ENCODE data around the gene ATRNL1. TPM values are rescaled to one million over a fixed set of nuclear protein-coding genes. Genes with fewer than 3 reads are reported as not detected.
A peak's percentile ranks its signal among the peaks of the same experiment; 100 is the strongest.
"Not testable (repeated sequence)": the region's sequence is repeated elsewhere in the genome, so short reads cannot be mapped to it uniquely, and the experiment has no call there.

Gene ATRNL1
- total and polyA plus RNA-seq, 4 donors = 11.7 to 180 (median 38.5) TPM

- WGBS (ENCODE audit: insufficient coverage) = no CpG with 5 or more reads among the region's 1 CpG
- DNase-seq (ENCODE audit: low read depth in 4 of 6, low spot score in 6 of 6) = peak in 1 of 6 donors; percentile 16
- no peaks in the 10 kb centered on the region for H3K4me1 ChIP-seq (ENCODE audit: control insufficient read depth, insufficient read depth, low read length)
- peaks cover 3% of the 10 kb centered on the region for H3K9me3 ChIP-seq (ENCODE audit: control insufficient read depth, insufficient read depth, low read length)
- no peaks in the 10 kb centered on the region for H3K27me3 ChIP-seq (ENCODE audit: control insufficient read depth, insufficient read depth, low read length)
- H3K4me3 ChIP-seq (ENCODE audit: low read depth, low read length) = no peak overlapping the region
- H3K36me3 ChIP-seq (ENCODE audit: control insufficient read depth, insufficient read depth, low read length) = no peaks in the 10 kb centered on the region
- no peak overlapping the region for H3K27ac ChIP-seq (ENCODE audit: low read depth, low read length)
Measured at GRCh38 chr10:115335366-115335765, 242.2 kb downstream of the ATRNL1 start.

- DNase-seq (ENCODE audit: low read depth in 4 of 6, low spot score in 6 of 6) = peak; percentile 2 to 92 (median 38)
- 13% methylated on average over 1 of the region's 2 CpGs for WGBS (ENCODE audit: insufficient coverage)
- Histone ChIP-seq H3K27ac (ENCODE audit: low read depth, low read length) (no peak overlapping the region), H3K27me3 (ENCODE audit: control insufficient read depth, insufficient read depth, low read length) (no peaks in the 10 kb centered on the region), H3K4me3 (ENCODE audit: low read depth, low read length) (no peak overlapping the region), H3K4me1 (ENCODE audit: control insufficient read depth, insufficient read depth, low read length) (no peaks in the 10 kb centered on the region), H3K36me3 (ENCODE audit: control insufficient read depth, insufficient read depth, low read length) (no peaks in the 10 kb centered on the region), H3K9me3 (ENCODE audit: control insufficient read depth, insufficient read depth, low read length) (peaks cover 2% of the 10 kb centered on the region)
Measured at GRCh38 chr10:115355162-115355760, 262.1 kb downstream of the ATRNL1 start.

- H3K27me3 ChIP-seq (ENCODE audit: control insufficient read depth, insufficient read depth, low read length); DNase-seq (ENCODE audit: low read depth in 4 of 6, low spot score in 6 of 6); H3K4me1 ChIP-seq (ENCODE audit: control insufficient read depth, insufficient read depth, low read length); H3K4me3 ChIP-seq (ENCODE audit: low read depth, low read length); H3K27ac ChIP-seq (ENCODE audit: low read depth, low read length); H3K36me3 ChIP-seq (ENCODE audit: control insufficient read depth, insufficient read depth, low read length); H3K9me3 ChIP-seq (ENCODE audit: control insufficient read depth, insufficient read depth, low read length): not testable (repeated sequence)
- WGBS (ENCODE audit: insufficient coverage) = 95% methylated on average over 17 of the region's 18 CpGs
Measured at GRCh38 chr10:115367920-115368319, 274.8 kb downstream of the ATRNL1 start.

- WGBS (ENCODE audit: insufficient coverage) = no CpG with 5 or more reads among the region's 1 CpG
- no peaks in the 10 kb centered on the region for H3K27me3 ChIP-seq (ENCODE audit: control insufficient read depth, insufficient read depth, low read length)
- no peaks in the 10 kb centered on the region for H3K36me3 ChIP-seq (ENCODE audit: control insufficient read depth, insufficient read depth, low read length)
- DNase-seq (ENCODE audit: low read depth in 4 of 6, low spot score in 6 of 6) = no peak
- H3K27ac ChIP-seq (ENCODE audit: low read depth, low read length) = no peak overlapping the region
- H3K9me3 ChIP-seq (ENCODE audit: control insufficient read depth, insufficient read depth, low read length) = no peaks in the 10 kb centered on the region
- H3K4me3 ChIP-seq (ENCODE audit: low read depth, low read length) = no peak overlapping the region
- H3K4me1 ChIP-seq (ENCODE audit: control insufficient read depth, insufficient read depth, low read length) = no peaks in the 10 kb centered on the region
Measured at GRCh38 chr10:115379064-115379463, 285.9 kb downstream of the ATRNL1 start.

GRCh38 chr10:115384665-115385064 is 291.5 kb downstream of the ATRNL1 start:
- no peak for DNase-seq (ENCODE audit: low read depth in 4 of 6, low spot score in 6 of 6)
- Histone ChIP-seq H3K9me3 (ENCODE audit: control insufficient read depth, insufficient read depth, low read length) (no peaks in the 10 kb centered on the region), H3K27ac (ENCODE audit: low read depth, low read length) (no peak overlapping the region), H3K4me1 (ENCODE audit: control insufficient read depth, insufficient read depth, low read length) (no peaks in the 10 kb centered on the region), H3K36me3 (ENCODE audit: control insufficient read depth, insufficient read depth, low read length) (no peaks in the 10 kb centered on the region), H3K27me3 (ENCODE audit: control insufficient read depth, insufficient read depth, low read length) (no peaks in the 10 kb centered on the region), H3K4me3 (ENCODE audit: low read depth, low read length) (no peak overlapping the region)
- no CpG with 5 or more reads among the region's 1 CpG for WGBS (ENCODE audit: insufficient coverage)

GRCh38 chr10:115390607-115391006 is 297.4 kb downstream of the ATRNL1 start:
- H3K27me3 ChIP-seq (ENCODE audit: control insufficient read depth, insufficient read depth, low read length) = no peaks in the 10 kb centered on the region
- no peaks in the 10 kb centered on the region for H3K36me3 ChIP-seq (ENCODE audit: control insufficient read depth, insufficient read depth, low read length)
- no peak overlapping the region for H3K4me3 ChIP-seq (ENCODE audit: low read depth, low read length)
- H3K9me3 ChIP-seq (ENCODE audit: control insufficient read depth, insufficient read depth, low read length) = peaks cover 1% of the 10 kb centered on the region
- no peaks in the 10 kb centered on the region for H3K4me1 ChIP-seq (ENCODE audit: control insufficient read depth, insufficient read depth, low read length)
- WGBS (ENCODE audit: insufficient coverage) = no CpG with 5 or more reads among the region's 1 CpG
- DNase-seq (ENCODE audit: low read depth in 4 of 6, low spot score in 6 of 6) = no peak
- H3K27ac ChIP-seq (ENCODE audit: low read depth, low read length) = no peak overlapping the region

GRCh38 chr10:115398026-115398425 is 304.9 kb downstream of the ATRNL1 start:
- Histone ChIP-seq H3K27me3 (ENCODE audit: control insufficient read depth, insufficient read depth, low read length) (no peaks in the 10 kb centered on the region), H3K4me1 (ENCODE audit: control insufficient read depth, insufficient read depth, low read length) (no peaks in the 10 kb centered on the region), H3K36me3 (ENCODE audit: control insufficient read depth, insufficient read depth, low read length) (no peaks in the 10 kb centered on the region), H3K27ac (ENCODE audit: low read depth, low read length) (no peak overlapping the region), H3K4me3 (ENCODE audit: low read depth, low read length) (no peak overlapping the region), H3K9me3 (ENCODE audit: control insufficient read depth, insufficient read depth, low read length) (peaks cover 2% of the 10 kb centered on the region)
- WGBS (ENCODE audit: insufficient coverage) = no CpG with 5 or more reads among the region's 2 CpGs
- no peak for DNase-seq (ENCODE audit: low read depth in 4 of 6, low spot score in 6 of 6)

- Histone ChIP-seq H3K9me3 (ENCODE audit: control insufficient read depth, insufficient read depth, low read length) (peaks cover 2% of the 10 kb centered on the region), H3K4me3 (ENCODE audit: low read depth, low read length) (no peak overlapping the region), H3K36me3 (ENCODE audit: control insufficient read depth, insufficient read depth, low read length) (no peaks in the 10 kb centered on the region), H3K27ac (ENCODE audit: low read depth, low read length) (no peak overlapping the region), H3K27me3 (ENCODE audit: control insufficient read depth, insufficient read depth, low read length) (no peaks in the 10 kb centered on the region), H3K4me1 (ENCODE audit: control insufficient read depth, insufficient read depth, low read length) (no peaks in the 10 kb centered on the region)
- no CpG with 5 or more reads among the region's 1 CpG for WGBS (ENCODE audit: insufficient coverage)
- DNase-seq (ENCODE audit: low read depth in 4 of 6, low spot score in 6 of 6) = no peak
Measured at GRCh38 chr10:115402699-115403098, 309.5 kb downstream of the ATRNL1 start.

GRCh38 chr10:115405838-115406237 is 312.7 kb downstream of the ATRNL1 start:
- WGBS (ENCODE audit: insufficient coverage) = no CpG with 5 or more reads among the region's 3 CpGs
- DNase-seq (ENCODE audit: low read depth in 4 of 6, low spot score in 6 of 6); H3K36me3 ChIP-seq (ENCODE audit: control insufficient read depth, insufficient read depth, low read length); H3K4me1 ChIP-seq (ENCODE audit: control insufficient read depth, insufficient read depth, low read length); H3K27ac ChIP-seq (ENCODE audit: low read depth, low read length); H3K27me3 ChIP-seq (ENCODE audit: control insufficient read depth, insufficient read depth, low read length); H3K4me3 ChIP-seq (ENCODE audit: low read depth, low read length); H3K9me3 ChIP-seq (ENCODE audit: control insufficient read depth, insufficient read depth, low read length): not testable (repeated sequence)

- Histone ChIP-seq H3K27me3 (ENCODE audit: control insufficient read depth, insufficient read depth, low read length) (no peaks in the 10 kb centered on the region), H3K4me3 (ENCODE audit: low read depth, low read length) (no peak overlapping the region), H3K4me1 (ENCODE audit: control insufficient read depth, insufficient read depth, low read length) (no peaks in the 10 kb centered on the region), H3K27ac (ENCODE audit: low read depth, low read length) (no peak overlapping the region), H3K36me3 (ENCODE audit: control insufficient read depth, insufficient read depth, low read length) (no peaks in the 10 kb centered on the region), H3K9me3 (ENCODE audit: control insufficient read depth, insufficient read depth, low read length) (peaks cover 5% of the 10 kb centered on the region)
- DNase-seq (ENCODE audit: low read depth in 4 of 6, low spot score in 6 of 6) = no peak
Measured at GRCh38 chr10:115409347-115409746, 316.2 kb downstream of the ATRNL1 start.

All from spinal cord (tissue), 10 donors.